Stimulated activated naive CD4-positive, alpha-beta T cell (primary cell): ENCODE measurements around the gene RER1.

Source experiments
- DNase-seq, 6 experiments: peaks; one replicate each; lab custom pipeline; 2025; lab: John Stamatoyannopoulos, UW

The RER1 gene

DNA sequence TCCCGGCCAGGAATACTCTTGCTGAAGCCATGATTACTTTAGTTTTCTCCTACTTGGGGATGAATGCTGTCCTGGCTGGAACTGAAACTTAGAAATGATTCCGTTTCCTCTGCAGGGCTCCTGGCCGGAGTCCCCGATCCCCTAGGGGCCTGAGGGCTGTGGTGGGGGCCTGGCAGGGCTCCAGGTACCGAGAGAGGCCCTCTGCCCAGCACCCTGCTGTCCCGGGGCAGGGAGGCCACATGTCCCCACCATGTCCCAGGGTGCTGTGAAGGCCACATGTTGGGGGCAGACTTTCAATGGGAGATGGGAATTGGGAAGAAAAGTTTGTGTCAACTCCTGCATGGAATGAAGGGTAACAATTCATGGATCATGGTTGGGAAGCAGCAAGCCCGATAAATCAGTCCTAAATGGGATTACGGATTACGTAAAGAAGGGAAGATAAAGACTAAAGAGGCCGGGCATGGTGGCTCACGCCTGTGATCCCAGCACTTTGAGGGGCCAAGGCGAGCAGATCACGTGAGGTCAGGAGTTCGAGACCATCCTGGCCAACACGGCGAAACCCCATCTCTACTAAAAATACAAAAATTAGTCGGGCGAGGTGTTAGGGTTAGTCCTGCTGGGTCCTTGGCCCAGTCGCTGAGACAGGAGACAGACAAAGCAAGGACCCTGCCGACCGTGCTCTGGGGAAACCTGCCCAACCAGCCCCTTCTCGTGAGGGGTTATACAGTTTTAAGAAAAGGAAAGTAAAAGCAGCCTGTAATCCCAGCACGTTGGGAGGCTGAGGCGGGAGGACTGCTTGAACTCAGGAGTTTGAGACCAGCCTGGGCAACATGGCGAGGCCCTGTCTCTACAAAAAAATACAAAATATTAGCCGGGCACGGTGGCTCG, 37.8 kb upstream of the RER1 start:
- DNase-seq: no peak

DNA sequence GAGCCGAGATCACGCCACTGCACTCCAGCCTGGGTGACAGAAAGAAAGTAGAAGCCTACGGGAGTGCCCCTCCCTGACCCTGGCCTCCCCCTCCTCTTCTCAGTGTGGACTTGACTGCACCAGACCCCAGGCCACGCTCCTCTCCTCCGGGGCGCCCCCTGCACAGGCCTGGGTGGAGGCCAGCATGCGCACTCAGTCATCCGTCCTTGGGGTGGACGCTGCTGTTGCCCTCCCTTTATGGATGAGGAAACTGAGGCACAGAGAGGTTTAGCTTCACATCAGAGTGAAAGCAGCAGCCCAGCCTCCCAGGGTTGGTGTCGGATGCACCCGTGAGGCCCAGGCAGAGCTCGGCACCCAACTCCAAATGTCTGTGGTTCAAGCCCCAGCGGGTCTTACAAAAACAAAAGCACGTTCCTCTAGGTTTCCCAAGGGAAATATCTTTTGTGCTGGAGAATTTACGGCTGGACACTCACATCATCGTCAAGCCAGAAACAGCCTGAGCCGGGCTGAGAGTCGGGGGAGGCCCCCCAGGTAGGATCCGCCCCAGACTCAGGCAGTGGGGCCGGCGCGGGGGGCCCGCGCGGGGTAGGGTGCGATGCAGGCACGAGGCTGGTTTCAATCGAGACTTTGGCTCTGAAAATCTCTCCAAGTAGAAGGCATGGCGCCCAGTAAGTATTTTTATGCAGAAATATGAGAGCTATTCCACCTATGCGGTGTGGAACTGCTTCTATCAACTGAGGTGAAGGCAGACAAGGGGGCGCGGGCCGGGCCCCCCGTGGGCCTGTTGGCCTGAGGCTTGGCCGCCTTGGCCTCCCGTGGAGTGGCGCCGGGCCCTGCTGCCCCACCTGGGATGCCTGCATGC, 36.9 kb upstream of the RER1 start:
- DNase-seq: no peak

DNA sequence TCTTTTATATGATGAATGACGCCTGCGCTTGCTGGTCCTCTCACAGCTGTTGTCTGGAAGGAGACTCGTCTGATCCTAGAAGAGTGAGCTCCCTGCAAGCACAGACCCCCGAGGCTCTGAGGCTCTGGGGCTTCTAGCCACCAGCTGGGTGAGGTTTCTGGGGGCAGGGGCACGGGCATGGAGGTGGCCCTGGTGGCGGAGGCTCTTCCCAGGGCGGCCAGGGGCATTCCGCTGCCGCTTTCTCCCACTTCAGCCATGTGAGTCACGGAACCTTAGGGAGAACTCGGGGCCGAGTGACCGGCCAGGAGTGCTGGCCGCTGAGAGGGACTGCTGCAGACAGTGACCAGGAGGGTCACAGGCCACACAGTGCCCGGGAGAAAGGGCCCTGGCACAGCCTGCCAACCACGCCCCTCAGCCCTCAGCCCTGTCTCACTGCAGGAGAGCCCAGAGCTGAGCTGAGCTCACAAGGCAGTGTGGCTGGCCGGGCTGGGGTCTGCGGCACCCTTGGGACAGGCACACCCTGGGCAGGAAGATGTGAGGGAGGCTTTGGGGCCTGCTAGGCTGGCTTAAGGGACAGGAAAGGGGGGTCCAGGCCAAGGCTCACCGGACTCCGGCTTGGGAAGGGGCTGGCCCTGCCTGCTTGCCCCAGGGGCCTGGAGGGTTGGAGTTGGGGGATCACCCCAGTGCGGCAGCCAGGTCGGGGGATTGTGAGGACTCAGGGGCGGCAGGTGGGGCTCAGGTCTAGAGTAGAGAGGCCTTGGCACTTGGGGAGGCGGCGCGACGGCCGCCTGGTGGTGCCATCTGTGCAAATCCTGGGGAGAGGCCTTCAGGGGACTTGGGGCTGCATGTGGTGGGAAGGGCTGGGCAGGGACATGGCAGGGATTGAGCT, 36.0 kb upstream of the RER1 start:
- DNase-seq: no peak

DNA sequence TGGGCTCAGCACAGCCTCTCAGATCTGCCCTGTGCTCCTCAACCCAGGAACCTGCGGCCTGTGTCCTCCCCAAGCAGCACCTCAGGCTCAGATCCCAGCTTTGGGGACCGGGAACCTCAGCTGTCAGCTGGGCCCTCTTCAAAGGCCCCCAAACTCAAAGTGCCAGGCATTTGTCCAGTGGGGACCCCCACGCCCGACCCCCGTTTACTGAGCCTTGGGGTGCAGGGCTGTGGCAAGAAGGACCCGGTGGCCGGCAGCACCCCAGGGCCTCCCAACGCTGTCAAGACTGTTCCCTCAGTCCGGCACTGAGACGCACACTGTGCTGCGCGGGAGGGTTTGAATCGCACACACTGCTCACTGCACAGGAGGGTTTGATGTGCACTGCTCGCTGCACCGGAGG, 35.2 kb upstream of the RER1 start:
- DNase-seq: no peak

DNA sequence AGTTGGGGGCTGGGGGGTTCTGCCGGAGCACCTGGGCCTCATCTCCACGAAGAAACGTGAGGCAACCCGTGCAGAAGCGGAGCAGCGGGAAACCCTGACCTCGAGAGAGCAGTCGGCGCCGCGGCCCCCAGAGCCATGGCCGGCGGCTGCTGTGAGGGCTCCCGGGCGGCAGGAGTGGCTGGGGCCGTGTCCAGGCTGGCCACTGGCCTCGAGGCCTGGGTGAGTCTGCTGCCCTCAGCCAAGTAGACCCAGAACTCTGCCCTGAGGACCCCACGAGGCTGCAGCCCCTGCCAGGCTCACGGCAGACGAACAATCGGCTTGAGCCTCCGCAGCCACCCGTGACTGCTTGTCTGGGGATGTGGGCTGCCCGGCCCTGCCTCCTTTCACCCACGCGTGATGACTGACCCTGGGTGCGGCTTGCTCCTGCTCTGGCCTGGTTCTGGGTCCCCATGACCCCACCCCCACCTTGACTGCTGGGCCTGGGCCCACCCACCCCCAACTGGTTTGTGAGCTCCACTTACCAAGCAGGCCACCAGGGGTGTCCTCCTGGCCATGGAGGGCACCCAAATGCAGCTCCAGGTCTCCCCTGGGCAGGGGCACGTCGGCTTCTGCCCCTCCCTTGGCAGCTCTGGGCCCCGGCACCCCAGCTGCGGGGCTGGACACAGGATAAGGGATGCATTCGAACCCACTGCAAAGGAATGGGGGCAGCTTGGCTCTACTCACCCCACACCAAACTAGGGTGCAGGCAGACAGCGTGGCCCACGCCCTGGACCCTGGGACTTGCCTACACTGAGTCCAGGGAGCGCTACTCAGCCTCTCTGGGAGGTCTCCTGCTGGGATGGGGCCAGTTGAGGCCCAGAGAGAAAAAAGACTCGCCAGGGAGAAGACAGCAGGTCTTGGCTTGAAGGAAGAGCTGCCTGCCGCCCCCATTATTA, 34.5 kb upstream of the RER1 start:
- DNase-seq: no peak

DNA sequence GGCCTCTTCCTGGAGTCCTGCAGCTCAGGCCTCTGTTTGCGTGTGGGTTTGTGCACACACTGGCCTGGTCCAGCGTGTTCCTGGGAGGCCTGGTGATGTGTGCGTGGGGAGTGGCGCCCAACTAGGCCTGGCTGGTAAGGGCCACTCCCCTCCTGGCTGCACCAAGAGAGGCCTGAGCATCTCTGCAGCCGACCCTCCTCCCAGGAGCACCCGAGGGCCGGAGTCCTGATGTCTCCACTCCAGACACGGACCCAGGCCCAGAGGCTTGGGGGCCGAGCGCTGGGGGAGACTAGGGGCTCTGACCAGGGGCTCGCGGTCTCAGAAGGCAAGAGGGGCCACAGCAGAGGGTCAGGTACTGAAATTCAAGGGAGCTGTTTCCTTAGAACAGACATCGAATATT, 33.6 kb upstream of the RER1 start:
- no peak for DNase-seq

DNA sequence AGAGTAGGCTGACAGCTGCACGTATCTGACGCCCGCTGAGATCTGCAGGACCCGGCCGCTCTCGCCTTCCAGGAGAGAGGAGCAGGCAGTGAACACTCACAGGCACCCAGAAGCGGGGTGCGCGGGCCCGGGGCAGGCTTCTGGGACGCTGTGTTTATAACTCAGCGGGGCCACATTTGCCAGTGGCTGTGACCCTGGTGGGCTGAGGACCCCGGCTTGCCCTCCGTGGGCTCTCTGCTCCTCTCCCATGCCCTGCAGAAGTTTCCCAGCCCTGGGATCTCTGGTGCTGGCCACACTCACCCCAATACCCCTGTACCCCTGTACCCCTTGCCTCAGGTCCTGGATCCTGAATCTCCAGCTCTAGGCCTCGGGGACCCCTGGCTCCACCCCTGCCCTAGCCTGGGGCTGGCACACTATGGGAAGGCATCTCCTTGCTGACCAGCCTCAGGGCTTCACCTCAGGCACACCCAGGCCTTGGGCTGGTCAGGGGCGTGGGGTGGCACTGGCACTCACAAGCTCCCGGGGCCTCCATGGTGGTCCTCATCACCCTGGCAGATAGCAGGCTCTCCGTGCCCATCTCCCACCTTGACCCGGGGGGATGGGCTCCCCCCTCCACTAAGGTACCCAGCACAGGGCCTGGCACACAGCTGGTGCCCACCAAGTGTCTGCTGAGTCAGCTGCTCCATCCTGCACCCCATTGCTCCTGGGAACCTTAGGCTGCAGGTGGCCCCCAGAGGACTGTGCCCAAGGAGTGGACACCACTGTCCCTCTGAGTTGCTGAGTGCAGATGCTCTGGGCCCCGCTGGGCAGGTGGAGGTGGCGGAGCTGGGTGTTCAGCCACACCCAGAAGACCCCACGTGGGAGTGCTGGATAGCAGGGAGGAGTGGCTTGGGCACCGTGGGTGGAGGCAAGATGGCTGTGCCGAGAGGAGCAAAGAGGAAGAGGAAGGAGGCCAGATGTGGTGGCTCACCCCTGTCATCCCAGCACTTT, 32.7 kb upstream of the RER1 start:
- DNase-seq: no peak

DNA sequence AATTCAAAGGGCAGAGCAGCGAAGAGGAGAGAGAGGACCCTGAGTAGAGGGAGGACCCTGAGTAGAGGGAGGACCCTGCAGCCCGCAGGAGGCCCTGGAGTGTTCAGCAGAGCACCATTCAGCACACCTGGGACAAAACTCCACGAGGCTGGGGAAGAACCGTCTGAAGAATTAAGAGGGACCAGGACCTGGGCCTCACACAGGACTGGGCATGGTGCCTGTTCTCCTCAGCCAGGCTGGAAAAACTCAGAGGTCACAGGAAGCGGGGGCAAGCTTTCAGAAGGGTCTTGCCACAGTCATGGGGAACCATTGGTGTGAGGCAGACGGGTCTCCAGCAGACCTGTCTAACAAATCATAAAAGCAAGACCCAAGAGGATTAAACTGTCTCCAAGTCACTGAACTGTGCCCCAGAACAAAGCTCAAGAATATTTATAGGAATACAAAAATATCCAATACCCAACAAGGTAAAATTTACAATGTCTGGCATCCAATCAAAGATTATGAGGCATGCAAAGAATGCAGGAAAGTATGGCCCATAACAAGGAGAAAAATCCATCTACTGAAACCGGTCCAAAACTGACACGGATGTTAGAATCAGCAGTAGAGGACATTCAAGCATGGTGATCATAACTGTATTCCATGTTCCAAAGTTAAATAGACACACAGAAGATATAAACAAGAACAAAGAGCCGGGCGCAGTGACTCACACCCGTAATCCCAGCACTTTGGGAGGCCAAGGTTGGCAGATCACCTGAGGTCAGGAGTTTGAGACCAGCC, 30.9 kb upstream of the RER1 start:
- DNase-seq: no peak

DNA sequence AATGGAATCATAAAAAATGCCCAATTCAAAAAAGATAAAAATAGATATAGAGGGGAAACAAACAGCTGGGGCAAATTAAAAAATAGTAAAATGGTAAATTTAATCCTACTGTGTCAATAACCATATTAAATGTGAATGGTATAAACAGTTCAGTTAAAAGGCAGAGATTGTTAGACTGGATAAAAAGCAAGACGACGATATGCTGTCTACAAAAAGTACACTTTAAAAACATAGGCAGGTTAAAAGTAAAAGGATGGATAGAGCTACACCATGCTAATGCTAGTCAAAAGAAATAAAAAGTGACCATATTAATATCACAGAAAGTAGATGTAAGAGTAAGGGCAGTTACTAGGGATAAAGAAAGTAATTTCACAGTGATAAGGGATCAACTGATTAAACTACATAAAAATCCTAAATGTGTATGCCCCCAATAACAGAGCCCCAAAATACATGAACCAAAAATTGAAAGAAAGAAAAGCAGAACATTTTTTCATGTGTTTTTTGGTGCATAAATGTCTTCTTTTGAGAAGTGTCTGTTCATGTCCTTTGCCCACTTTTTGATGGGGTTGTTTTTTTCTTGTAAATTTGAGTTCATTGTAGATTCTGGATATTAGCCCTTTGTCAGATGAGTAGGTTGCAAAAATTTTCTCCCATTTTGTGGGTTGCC, 27.7 kb upstream of the RER1 start:
- DNase-seq: no peak

DNA sequence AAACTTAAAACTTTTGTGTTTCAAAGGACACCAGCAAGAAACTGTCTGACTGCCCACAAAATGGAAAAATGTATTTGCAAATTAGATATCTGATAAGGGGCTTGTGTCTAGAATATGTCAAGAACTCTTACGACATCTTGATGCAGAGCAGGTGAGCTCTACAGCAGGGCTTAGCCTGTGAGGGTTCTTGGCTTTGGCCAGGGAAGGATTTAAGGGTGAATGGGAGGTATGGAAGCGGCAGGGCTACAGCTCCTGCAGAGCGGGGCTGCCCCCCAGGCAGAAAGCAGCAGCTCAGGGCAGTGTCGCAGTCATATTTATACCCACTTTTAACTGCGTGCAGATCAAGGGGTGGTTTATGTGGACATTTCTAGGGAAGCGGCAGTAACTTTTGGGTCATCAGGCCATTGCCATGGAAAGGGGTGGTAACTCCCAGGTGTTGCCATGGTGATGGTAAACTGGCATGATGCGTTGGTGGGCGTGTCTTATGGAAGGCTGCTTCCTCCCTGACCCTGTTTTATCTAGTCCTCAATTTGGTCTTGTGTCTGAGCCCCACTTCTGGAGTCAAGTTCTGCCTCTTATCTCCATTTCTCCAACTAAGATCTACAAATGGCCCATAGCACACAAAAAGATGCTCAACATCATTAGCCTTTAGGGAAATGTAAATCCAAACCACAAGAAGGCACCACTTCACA, 23.4 kb upstream of the RER1 start:
- no peak for DNase-seq

DNA sequence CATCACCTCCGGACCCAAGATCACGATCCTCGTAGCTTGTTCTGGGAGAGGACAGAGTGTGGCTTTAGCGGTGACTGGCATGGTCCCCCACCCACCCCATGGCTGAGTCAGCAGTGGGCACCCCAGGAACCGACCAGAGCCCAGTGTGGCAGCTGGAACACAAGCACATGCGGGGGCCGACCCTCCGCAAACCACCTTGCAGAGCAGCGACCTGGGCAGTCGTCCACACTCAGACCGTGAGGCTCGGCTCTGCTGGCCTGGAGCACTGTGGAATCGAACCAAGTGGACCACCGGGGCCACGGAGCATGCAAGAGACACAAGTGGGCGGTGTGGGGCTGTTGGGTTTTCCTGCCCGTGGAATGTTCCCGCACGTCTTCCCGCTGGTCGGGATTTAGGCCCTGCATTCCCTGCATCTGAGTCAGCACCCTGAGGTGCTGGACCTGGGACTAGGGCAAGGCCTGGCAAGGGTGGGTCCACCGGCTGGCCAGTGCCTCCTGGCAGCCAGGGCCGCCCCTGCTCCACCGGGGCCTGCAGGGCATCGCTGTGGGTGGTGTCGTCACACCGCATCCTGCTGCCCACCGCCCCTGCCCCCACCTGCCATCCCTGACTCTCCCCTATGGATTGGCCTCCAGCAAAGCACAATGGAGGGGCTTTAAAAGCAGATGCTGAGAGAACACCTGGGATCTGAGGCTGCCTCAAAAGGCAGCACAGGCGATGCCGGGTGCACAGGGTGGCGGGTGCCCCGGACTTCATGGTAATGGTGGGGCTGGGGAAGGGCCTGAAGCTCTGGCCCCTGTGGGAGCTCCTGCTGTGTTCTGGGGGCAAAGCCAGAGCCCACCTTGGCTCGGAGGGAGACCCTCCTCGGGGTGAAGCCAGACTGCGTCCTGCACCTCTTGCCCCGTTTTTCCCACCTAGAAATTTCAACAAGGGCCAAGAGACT, 18.8 kb upstream of the RER1 start:
- no peak for DNase-seq

DNA sequence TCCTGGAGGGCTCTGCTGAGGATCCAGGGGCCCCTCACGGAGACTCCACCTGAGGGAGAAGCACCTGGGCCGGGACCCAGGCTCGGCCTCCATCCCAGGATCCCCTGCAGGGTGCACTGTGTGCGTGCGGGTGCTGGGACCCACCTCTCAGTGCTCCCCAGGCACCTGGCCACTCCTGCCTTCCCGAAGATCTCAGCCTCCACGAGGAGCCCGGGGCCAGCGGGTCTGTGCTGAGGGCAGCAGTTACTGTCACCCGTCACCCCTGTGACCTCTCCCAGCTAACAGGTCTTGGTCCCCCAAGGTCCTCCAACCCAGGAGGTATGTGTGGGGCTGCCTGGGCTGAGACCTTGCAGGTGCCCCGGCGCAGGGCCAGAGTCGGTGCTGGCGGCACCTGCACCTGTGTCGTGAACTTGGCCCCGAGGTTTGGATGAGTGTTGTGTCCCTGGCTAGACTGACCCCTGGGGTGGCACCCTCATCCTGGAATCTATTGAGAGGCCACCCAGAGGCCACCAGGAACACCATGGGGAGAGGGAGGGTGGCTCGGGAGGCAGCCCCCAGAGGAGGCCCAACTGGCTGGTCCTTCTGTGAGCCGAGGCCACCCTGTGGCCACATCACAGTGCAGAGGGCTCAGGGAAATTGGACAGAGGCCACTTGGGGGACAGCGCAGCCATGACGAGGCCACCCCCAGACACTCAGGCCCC, 17.9 kb upstream of the RER1 start:
- DNase-seq: no peak

DNA sequence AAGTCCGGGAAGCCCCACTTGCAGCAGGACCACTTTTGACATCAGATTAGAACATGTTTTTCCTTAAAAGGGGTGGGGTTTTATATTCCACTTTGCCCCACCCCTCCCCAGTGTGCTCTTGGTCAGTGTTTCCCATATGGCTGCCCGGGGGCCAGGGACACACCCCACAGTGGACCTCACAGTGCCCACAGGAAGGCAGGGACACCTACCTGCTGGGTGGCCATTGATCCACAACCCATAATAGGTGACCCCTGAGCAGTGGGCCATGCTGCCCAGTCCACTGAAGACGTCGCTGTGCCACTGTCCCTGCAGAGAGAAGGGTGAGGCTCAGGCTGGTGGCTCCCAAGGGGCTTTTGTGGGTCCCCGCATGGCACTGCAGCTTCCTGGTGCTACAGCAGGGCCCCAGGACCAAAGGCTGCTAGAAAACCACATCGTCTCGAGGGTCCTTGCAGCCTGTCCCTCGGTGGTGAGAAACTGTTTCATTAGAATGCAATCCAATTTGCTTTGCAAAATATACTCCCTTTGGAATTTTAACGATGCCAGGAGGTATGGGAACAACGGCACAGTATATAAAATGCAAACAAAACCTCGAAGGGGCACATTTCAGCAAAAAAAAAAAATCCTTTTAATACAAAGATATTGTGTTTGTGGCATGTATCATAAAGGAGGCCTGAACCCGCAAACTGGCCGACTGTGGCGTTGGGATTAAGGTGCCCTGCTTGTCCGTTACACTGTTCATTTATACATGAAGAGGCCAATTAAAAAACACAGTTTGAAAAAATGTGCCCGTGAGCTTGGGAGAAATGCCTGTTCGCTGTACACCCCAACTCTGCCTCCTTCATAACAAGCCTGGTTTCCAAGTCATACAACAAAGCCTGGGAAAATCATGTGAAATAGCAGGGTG, 17.1 kb upstream of the RER1 start:
- no peak for DNase-seq

DNA sequence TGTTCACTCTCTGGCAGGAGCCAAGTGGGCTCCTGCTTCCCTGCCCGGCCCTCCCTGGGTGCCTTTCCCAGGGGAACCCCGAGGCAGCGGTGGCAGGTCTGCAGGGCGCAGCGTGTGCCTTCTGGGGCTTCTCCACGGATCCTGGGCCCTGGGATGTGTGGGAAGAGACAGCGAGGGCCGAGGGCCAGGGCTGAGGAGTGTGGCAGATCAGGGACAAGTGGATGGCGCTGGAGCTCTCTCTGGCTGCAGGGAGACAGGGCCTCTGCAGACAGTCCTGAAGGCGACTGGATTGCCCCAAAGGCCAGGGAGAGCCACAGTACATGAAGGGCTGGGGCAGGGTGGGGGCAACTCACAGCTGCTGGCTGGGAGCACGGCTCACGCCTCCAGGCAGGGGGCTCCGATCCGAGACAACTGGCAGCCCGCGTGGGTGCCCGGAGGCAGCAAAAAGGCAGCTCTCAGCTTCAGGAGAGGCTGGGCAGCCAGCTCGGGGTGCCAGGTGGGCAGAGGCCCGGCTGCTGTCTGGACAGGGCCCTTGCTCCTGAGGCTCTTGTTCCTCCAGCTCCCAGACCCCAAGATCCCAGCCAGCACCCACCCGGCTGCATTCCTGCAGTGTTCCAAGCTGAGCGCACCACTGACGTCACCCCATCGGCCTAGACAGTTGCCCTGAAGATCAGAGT, 16.3 kb upstream of the RER1 start:
- no peak for DNase-seq

DNA sequence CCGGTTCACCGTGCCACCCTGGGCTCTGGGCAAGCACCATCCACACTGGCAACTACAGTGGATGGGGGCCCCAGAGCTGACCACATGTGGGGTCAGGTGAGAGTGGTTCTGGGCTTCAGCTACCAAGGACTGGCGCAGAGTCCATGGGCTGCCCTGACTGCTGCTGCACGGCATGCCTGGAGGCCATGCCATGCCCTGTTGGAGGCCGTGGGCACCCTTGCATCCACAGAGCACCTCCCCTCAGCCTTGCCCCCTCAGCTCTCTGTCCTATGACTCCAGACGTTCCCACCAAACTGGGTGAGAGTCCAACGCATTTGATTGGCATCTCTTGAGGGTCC, 15.7 kb upstream of the RER1 start:
- no peak for DNase-seq
